GM21786 (cell line): ENCODE measurements around the gene RFX2.

Experiments
- ATAC-seq: cut with Tn5 transposase; IDR thresholded peaks from one replicate; pipeline ENCODE4 v1.9.1; 2021; ENCODE audit not compliant: unreplicated experiment

The RFX2 gene

DNA sequence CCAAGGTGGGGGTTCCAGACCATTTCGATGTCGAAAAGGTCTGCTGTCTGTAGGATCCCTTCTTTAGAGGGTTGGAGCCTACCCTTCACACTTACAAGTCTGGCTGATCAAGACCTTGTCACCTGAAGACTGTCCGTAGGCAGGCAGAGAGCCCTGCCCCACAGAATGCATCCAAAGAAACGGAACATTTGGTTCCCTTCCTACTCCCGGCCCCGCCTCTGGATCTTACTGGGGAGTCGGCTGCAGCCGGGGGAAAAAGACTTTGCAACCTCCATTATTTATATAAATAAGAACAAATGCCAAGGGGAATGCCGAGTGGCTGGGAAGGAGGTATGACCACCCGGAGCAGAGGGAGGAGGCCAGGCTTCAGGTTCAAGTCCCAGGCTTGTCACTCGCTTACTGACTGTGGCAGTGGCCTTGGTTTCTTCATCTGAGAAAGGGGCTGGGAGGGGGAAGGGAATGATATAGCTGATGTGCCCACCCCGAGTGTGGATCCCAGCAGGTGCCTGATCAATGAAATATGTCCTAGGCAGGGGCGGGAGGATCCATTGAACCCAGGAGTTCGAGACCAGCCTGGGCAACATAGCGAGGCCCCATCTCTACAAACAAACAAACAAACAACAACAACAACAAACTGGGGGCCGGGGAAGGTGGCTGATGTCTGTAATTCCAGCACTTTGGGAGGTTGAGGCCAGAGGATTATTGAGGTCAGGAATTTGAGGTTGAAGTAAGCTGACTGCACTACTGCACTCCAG is 48.7 kb downstream of the RFX2 start:
- no peak for ATAC-seq

DNA sequence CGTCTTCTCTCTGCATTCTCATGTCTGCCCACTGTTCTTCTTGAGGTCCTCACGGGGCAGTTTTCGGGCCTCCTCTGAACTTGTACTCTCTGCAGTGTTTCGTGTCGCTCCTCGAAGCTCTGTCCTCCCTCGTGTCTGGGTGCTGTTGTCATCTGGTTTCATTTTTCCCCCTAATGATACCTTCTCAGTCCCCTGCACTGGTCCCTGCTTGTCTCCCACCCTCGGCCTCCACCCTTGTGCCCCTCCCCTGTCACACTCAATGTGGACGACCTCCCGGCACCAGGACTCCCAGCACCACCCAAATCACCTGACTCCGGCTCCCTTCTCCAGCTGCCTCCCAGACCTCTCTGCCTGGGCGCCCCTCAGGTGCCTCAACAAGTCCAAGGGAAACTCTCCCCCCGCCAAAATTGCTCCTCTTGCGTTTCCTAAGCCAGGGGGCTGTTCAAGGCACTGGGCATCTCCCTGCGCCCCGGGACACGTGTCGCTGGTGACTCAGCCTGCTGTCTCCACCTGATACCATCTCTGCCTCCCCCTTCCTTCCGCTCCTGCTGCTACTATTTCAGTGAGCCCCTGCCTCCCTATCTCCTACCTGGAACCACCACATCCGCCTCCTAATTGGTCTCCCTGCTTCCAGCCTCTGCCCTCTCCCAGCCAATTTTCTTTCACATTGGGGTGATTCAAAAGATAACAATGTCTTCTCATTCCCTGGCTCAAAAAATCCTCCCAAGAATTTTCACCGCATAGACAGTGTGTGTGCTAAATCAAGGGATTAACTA is 49.5 kb downstream of the RFX2 start:
- ATAC-seq, result no peak

DNA sequence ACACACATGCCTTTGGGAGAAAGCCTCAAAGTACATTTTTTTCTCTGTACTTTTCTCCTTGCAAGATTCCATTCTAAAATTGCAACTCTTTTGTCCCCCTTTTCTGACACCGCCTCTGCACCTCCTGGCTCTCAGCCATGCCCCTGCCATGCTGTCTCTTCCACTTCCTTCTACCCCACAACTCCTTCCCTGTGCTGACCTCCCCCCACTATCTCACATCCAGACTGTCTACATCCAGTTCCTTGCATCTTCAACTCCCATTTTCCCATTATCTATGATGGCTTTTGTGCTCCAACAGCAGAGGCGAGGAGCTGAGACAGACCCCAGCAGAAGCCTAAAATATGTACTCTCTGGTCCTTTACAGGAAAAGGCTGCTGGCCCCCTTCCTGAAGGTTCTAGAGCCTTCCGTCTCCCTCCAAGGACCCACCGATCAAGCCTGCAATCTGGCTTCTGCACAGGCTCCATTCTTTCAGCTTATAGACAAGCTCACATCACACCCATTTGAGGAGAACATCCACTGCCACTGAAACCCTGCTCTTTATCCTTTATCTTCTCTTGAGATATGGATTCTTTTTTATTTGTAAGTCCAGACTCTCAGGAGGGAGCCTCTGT is 50.2 kb downstream of the RFX2 start:
- ATAC-seq, result no peak

DNA sequence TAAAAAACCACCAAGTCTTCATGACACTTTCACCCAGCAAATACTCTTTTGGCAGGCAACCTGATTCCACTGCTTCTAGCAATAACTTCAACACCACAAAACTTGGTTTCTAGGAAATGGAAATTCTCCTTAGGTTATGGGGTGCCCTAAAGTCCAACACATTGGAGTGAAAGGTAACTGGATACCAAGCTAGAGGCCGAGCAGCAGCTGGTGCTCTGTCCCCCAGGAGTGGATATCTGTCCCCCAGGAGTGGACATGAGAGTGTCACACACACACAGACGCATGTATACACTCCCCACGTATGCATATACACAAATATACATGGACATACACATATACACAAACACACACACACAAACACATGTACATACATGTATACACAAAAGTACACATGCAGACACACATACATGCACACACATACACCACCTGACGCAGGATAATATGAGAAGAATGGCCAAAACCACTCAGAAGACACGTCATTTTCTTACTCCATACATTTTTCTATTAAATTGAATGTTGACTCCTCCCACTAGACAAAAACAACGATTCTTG is 50.8 kb downstream of the RFX2 start:
- no peak for ATAC-seq

DNA sequence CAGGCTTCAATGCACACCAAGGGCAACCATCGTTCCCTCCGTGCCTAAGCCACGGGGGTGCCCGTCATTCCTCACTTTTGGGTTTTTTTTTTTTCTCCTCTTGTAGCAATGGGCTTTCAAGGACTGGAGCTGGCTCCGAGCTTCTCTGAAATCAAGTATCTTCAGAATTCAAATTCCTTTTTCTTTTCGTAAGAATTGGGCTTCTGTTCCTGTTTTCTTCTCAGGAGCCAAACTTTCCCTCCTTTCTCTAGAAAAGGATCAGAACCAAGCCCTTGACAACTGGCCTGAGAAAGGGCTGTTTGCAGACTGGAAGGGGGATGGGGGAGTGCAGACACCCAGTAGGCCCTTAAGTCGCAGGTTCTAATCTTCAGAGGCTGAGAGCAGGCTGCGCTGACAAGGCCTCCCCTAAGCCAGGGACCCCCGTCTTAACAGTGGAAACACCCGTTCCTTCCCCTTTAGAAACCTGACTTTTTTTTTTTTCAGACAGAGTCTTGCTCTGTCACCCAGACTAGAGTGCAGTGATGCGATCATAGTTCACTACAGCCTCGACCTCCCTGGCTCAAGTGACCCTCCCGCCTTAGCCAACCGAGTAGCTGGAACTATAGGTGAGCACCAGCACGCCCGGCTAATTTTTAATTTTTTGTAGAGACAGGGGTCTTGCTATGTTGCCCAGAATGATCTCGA is 51.6 kb downstream of the RFX2 start:
- no peak for ATAC-seq

DNA sequence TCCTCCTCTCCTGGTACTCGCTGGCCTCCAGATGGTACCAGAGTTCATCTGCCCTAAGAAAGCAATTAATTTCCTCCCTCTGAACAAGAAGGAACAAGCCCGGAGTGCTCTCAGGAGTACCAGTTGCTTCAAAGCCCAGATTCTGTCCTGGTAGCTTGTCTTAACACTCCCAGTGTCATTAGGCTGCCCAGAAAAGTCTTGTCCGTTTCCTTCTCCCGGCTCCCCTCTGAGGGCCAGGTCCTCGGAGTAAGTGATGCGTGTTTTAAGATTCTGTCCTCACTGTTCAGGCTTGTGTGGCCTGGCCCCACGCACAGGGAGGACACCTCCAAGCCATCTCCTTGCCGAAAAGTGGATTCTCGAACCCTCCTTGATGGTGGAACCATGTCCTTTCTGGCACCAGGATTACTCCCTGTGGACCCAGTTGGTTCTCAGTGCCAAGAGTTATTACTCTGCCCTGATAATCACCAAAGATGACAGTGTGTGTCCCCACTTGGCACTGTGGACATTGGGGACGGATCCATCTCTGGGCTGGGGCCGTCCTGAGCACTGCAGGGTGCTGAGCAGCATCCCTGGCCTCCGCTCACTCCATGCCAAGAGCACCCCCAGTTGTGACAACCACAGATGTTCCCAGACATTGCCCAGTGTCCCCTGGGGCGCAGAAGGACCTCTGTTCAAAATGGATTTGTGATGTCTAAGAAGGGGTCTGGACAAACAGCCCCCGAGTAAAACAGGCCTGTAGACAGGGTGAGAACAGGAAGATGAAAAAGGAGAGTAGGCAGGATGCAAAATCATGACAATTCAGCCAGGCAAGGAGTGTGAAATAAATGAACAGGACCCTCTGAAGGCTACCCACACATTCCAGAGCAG is 52.4 kb downstream of the RFX2 start:
- no peak for ATAC-seq

DNA sequence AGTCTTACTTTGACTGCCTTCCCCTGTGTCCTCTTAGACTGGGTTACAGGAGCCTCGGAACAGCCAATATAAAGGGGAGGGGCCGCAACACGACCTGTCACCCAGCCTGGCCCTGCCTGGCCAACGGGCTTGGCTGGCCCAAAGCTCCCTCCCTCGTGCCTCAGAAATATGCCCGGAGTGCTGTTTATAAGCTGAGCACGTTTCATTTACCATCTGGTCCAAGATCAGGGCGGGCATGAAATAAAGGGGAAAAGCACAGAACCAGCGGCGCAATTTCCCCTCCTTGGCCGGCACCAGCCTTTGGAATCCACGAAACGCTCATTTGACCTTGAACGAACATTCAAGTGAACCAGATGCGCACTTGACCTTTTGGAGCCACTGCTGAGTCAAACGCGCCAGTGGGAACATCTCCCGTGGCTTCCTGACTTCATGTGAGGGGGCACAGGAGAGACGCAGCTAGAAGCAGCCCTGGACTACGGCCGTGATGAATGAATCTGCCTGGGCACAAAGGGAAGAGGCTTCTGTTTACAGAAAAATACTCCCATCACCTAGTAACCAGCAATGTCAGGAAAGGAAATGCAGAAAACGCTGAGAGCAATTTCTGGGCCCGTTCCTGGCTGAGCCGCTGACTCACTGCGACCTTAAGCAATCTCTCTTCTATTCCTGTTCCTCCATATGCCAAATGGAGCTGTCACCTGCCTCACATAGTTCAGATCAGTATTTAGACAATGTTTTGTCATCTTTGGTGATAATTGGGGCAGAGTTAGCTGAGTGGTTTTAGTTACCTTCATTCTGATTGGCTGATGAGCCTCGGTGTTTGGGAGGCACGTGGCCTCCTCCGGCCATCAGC is 53.3 kb downstream of the RFX2 start:
- no peak for ATAC-seq

DNA sequence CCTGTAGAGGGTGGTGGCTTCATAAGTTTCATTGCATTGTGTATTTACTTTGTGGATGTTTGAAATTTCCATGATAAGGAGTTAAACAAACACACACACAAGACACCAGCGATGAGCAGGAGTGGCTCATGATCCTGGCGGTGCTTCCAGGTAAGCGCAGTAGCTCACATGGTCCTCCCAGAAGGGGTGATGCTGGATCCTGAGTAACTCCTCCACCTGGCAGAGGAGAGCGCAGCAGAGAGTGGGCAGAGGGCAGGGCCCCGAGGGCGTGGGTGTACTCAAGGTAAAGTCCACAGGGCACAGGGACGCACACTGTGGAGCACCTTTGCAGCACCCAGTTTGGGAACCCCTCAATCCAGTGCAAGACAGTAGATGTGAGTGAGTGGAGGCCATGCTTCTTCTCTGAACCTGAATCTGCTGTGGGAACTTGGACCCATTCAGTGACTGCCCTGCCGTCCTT is 54.0 kb downstream of the RFX2 start:
- ATAC-seq, result no peak

DNA sequence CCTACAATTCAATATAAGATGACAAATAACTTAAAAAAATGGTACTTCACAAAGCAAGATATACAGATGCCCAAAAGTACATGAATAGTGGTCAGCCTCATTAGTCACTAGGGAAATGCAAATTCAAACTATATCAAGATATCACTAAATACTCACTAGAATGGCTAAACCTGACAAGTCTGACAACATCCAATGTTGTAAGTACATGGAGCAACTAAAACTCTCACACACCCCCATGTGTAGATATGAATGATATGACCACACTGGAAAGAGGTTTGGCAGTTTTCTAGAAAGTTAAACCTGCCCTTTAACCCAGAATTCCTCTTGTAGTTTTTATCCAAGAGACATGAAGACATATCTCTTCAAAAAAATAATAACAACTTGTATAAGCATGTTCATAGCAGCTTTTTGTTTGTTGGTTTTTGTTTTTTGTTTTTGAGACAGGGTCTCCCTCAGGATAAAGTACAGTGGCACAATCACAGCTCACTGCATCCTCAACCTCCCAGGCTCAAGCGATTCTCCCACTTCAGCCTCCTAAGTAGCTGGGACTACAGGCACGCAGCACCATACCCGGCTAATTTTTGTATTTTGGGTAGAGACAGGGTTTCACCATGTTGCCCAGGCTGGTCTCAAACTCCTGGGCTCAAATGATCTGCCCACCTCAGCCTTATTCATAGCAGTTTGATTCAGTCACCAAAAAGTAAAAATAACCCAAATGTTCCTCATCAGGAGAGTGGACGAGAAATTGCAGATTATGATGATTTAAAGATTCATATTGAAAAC is 55.1 kb downstream of the RFX2 start:
- ATAC-seq, result no peak

DNA sequence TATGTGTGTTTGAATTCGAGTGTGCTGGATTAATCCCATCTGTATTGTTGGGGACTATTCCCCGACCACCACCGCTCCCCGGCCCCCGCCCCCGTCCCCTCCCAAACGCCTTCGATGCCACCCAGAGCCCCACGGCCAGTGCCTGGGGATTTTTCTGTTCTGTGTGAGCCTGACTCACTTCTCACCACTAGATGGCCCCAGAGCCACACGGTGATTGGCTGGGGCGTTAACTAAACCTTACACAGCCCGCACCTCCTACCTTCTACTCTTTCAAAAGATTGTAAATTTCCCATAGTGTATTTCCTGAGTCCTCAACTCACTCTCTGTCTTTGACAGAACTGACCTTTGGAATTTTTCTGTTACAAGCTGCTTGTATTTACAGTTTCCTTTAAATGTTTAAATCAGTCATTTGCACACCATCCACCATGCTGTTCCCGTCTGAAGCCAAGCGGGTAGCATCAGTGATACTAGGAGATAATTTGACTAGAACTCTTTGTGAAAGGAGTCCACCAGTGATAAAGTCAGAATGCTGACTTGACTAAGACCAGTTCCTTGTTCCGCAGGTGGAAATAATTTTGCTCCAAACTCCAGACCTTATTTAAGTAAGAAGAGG is 61.4 kb downstream of the RFX2 start:
- ATAC-seq, result peak; percentile 47

DNA sequence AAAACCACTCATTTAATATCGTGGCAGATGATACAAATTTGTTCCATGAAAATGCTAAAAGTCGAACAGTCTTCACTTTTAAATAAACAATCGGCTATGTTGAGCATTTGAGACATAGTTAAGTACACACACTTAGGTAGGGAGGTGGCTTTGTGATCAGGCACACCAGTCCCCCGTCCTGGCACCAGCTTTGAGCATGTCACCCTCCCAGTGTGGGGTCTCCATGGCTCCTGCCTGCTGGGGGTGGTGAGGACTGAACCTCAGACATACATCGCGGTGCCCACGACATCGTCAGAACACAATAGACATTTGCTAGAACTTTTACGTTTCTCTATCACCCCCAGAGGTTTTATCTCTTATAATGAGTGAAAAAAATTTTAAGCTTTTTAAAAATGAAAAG is 62.0 kb downstream of the RFX2 start:
- no peak for ATAC-seq

DNA sequence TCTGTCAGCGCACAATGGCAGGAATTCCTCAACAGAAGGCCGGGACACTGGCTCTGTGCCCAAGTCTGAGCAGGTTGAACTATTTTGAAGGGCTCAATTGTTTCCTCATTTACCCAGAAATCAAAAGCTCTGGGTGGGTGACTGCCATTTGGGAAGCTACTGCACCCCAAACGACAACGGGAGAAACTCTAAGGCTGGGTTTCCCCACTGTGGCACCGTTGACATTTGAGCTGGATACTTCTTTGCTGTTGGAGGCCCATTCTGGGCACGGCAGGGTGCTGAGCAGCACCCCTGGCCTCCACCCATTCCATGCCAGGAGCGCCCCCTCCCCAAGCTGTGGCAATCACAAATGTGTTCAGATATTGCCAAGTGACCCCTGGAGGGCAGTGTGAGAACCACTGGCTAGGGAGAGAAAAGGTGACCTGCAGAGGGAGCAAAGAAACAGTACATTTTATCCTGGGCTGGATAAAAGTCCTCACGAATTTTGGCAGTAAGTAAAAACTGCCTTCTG is 62.5 kb downstream of the RFX2 start:
- no peak for ATAC-seq

DNA sequence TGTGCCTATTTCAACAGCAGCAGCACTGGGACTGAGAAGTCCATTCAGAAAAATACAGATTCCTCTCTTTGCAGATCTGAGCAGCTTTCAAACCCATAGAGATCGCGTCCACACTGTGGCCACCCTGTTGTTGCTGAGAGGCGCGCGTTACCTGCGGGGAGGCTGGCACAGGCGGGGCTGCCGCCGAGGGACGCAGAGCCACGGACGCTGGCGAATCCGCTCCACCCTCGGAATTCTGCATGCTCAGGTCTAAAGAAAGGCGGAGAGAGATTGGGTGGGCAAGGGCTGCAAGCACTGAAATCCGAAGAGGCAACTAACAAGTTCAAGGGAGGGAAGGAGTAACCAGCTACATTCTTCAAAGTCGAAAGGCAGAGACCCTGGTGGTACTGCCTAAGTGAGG is 63.0 kb downstream of the RFX2 start:
- no peak for ATAC-seq

DNA sequence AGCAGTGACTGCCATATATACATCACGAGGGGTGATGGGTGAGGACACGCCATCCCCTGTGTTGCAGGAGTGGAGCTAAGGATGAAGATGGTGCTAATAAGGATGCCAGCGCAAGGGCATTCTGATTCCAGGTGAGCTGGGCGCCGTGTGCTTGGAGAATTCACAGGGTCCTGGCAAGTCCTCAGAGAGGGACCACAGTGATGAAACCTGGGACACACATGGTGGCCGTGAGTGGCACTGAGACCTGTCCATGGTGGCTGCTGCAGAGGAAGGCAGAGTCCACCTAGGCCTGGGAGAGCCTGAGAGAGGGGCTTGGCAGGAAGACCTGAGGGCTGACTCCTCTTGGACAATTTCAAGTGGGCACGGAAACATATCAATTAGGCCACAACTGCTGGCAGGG is 65.2 kb downstream of the RFX2 start:
- no peak for ATAC-seq

DNA sequence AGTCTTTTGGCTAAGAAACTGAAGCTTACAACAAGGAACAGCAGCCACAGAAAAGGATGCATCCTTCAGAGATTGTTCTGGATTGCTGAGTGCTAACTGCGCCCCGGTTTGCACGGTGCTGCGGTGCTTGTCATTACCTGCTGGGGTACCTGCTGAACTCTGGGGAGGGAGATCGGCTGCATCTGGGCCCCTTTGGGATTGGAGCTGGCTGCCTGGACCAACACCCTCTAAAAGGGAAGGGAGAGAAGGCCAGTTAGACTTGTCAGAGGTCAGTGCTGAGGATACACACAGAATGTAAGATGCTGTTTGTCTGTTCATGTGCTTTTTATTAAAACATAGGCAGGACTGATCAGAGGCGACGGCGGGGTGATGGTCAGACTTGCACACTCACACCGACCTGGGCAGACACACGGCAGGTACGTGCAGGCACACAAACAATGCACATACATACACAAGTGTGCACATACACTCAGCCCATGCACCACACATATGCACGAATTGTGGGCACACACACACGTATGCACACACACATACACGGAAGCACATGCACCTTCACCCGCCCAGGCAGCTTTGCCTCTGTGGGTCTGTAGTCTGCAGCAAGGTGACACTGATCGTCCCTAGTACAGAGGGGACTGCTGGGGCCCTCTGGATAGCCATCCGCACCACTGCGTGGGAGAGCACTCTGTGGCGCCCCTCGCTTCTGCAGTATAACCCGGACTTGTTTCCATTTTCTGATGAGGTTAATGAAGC is 66.1 kb downstream of the RFX2 start:
- ATAC-seq, result no peak

DNA sequence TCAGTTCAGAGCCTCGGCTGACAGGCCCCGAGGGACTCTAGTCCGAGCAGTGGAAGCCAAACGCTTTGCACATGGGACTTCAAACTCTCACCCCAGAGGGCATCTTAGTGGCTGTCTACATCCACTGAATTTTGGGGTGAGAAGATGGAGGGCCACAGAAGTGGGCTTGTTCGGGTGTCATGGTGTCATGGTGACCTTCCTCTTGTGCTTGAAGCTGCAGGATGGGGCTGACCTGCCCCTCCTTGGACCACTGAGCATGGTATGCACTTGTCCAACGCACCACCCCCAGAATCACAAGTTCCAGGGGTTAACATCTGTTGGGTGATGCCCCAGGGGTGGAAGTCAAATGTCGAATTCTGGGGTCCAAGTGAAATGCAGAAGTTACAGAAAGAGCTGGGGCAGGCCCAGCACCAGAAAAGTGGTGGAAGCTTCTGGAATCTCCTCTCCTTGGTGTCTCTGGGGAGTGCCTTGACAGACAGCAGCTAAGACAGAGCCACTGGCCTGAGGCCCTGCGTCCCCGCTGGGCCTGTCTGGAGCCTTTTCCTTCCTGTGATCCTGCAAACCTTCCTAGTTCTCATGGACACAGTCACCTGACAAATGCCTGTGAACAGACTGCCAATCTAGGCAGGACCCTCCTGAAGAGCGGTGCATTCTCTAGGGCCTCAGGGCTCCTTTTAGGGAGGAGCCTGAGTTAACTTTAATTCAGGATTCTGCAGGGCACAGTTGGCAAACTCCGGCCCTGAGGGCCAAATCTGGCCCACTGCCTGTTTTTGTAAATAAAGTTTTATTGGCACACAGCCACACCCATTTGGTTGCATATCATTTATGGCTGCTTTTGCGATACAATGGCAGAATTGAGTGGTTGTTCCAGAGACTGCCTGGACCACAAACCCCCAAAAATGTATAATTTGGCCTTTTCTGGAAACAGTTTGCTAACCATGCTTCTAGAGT is 67.2 kb downstream of the RFX2 start:
- no peak for ATAC-seq
